GM12878 (cell line): Measurements from ENCODE around the gene FLNC.

Experiments used
- ASH2L ChIP-seq: fragments of 300-600, 200-600 bp; sonication (generic); IDR thresholded peaks from 2 replicates; pipeline ENCODE4 v1.6.1; 2017; ENCODE audit warnings: low read depth, mild to moderate bottlenecking, borderline replicate concordance
- BCLAF1 ChIP-seq: fragments of 450-650 bp; IDR thresholded peaks from 2 replicates; pipeline ENCODE4 v1.6.1; 2017; ENCODE audit warnings: antibody characterized with exemption, mild to moderate bottlenecking, moderate library complexity
- CHD2 ChIP-seq: IDR thresholded peaks from 2 replicates; pipeline ENCODE4 v1.6.1; 2011; ENCODE audit warnings: low read depth, low read length, improper control_type of control experiment, borderline replicate concordance
- CREM ChIP-seq: IDR thresholded peaks from 2 replicates; pipeline ENCODE4 v1.6.1; 2014; ENCODE audit warnings: antibody characterized with exemption, low read depth
- CTCF ChIP-seq, 3 experiments: IDR thresholded peaks in 2 of 3; conservative IDR thresholded peaks in 1 of 3; 2 replicates each; pipeline ENCODE4 v1.5.1; 2011; ENCODE audit warnings: low read depth in 3 of 3, low read length in 3 of 3, mild to moderate bottlenecking in 3 of 3, control low read depth in 2 of 3, moderate library complexity in 2 of 3, inconsistent platforms in 1 of 3, mixed read lengths in 1 of 3; ENCODE audit not compliant: control insufficient read depth in 2 of 3, insufficient read depth in 1 of 3; ENCODE audit errors: extremely low read depth in 1 of 3
- EP300 ChIP-seq, 2 experiments: fragments of 150-350 bp in 1 of 2; IDR thresholded peaks; 2 replicates each; pipeline ENCODE4 v1.6.1; 2011 to 2012; ENCODE audit warnings: low read depth in 2 of 2, low read length in 2 of 2, borderline replicate concordance in 1 of 2, improper control_type of control experiment in 1 of 2, inconsistent platforms in 1 of 2; ENCODE audit not compliant: control insufficient read depth in 1 of 2
- EZH2 ChIP-seq: IDR thresholded peaks from 2 replicates; pipeline ENCODE4 v1.6.1; 2012; ENCODE audit warnings: low read depth, mild to moderate bottlenecking, control low read depth, inconsistent platforms, low read length, borderline replicate concordance; ENCODE audit not compliant: control insufficient read depth
- IRF3 ChIP-seq: fragments of 450-650 bp; IDR thresholded peaks from 2 replicates; pipeline ENCODE4 v1.6.1; 2014; ENCODE audit warnings: mild to moderate bottlenecking
- POLR2A ChIP-seq: IDR thresholded peaks from 2 replicates; pipeline ENCODE4 v1.6.1; 2011; ENCODE audit warnings: low read depth, mild to moderate bottlenecking, low read length
- RAD51 ChIP-seq: fragments of 450-650 bp; IDR thresholded peaks from 2 replicates; pipeline ENCODE4 v1.6.1; 2016; ENCODE audit warnings: moderate library complexity, mild to moderate bottlenecking, inconsistent platforms
- RCOR1 ChIP-seq: conservative IDR thresholded peaks from 2 replicates; pipeline ENCODE4 v1.6.1; 2012; ENCODE audit warnings: low read depth, low read length, improper control_type of control experiment
- SKIL ChIP-seq: fragments of 450-650 bp; IDR thresholded peaks from 2 replicates; pipeline ENCODE4 v1.6.1; 2017; ENCODE audit warnings: mild to moderate bottlenecking, low read depth, inconsistent platforms; ENCODE audit not compliant: poor library complexity, severe bottlenecking
- TAF1 ChIP-seq: IDR thresholded peaks from 2 replicates; pipeline ENCODE4 v1.6.1; 2011; ENCODE audit warnings: mild to moderate bottlenecking, low read depth, low read length, borderline replicate concordance
- USF2 ChIP-seq: IDR thresholded peaks from 2 replicates; pipeline ENCODE4 v1.6.1; 2011; ENCODE audit warnings: low read depth, low read length, improper control_type of control experiment, borderline replicate concordance

GRCh38 chr7:128859232-128860157, 29.3 kb downstream of the FLNC start:
- TF ChIP-seq EZH2 (no peak), SKIL (no peak), TAF1 (no peak), CTCF (IDR thresholded peaks at IDR 0.05 in 2 of 3, conservative IDR thresholded peaks at IDR 0.05 in 1 of 3; ENCODE audit: control insufficient read depth in 2 of 3, extremely low read depth in 1 of 3, insufficient read depth in 1 of 3, low read depth in 3 of 3, low read length in 3 of 3) (no peak), USF2 (no peak), CREM (no peak), IRF3 (no peak), ASH2L (no peak), CHD2 (no peak), RCOR1 (no peak), BCLAF1 (no peak), EP300 (IDR thresholded peaks at IDR 0.05; ENCODE audit: borderline replicate concordance in 1 of 2, control insufficient read depth in 1 of 2, low read depth in 2 of 2, low read length in 2 of 2) (no peak), POLR2A (no peak), RAD51 (no peak)
